H1 (cell line): ENCODE measurements around the gene SLC48A1. TPM values are rescaled to one million over a fixed set of nuclear protein-coding genes. Genes with fewer than 3 reads are reported as not detected.
A peak's percentile ranks its signal among the peaks of the same experiment; 100 is the strongest.

ENCODE experiments used
- CTCF ChIA-PET: fragments of 300-600 bp; sonication (Branson Sonifier 250); formaldehyde crosslinking; loops from one replicate; lab custom pipeline; 2021; ENCODE audit not compliant: partially characterized antibody; lab: Charles Lee
- POLR2A ChIA-PET: fragments of 300-600 bp; sonication (Branson Sonifier 250); formaldehyde crosslinking; loops from one replicate; lab custom pipeline; 2021; ENCODE audit warnings: inconsistent platforms; ENCODE audit not compliant: partially characterized antibody; lab: Charles Lee
- DNase-seq, 2 experiments: peaks; one replicate each; pipeline versions ENCODE4 v3.0.0 to v3.0.0-alpha.2; 2010 to 2022; ENCODE audit warnings: low spot score in 2 of 2, low read depth in 1 of 2, mixed read lengths in 1 of 2
- FAIRE-seq: peaks from 2 replicates; lab custom pipeline; 2011; peaks lifted over from hg19 to GRCh38; lab: Jason Lieb, UNC
- H2AFZ ChIP-seq: 2 replicates; pipeline ENCODE4 v1.8.1; 2012; ENCODE audit warnings: low read length, inconsistent platforms
- H2AK5ac ChIP-seq: 2 replicates; pipeline ENCODE4 v1.6.1; 2013; ENCODE audit warnings: low read depth, low read length
- H2BK120ac ChIP-seq: replicated peaks from 2 replicates; pipeline ENCODE3; 2013; ENCODE audit warnings: low read depth, low read length, inconsistent platforms
- H2BK12ac ChIP-seq: 2 replicates; pipeline ENCODE4 v1.6.1; 2013; ENCODE audit warnings: low read depth, low read length
- H2BK15ac ChIP-seq: 2 replicates; pipeline ENCODE4 v1.6.1; 2013; ENCODE audit warnings: low read length
- H2BK20ac ChIP-seq: 2 replicates; pipeline ENCODE4 v1.6.1; 2013; ENCODE audit warnings: low read length
- H2BK5ac ChIP-seq: 2 replicates; pipeline ENCODE4 v1.6.1; 2013; ENCODE audit warnings: low read depth, low read length
- H3K14ac ChIP-seq: 2 replicates; pipeline ENCODE4 v1.6.1; 2013; ENCODE audit warnings: inconsistent platforms; ENCODE audit not compliant: insufficient read length
- H3K18ac ChIP-seq: 2 replicates; pipeline ENCODE4 v1.6.1; 2013; ENCODE audit warnings: low read length; ENCODE audit errors: extremely low read depth
- H3K23ac ChIP-seq: 2 replicates; pipeline ENCODE4 v1.6.1; 2013; ENCODE audit warnings: inconsistent platforms; ENCODE audit not compliant: insufficient read length
- H3K23me2 ChIP-seq: 2 replicates; pipeline ENCODE4 v1.6.1; 2013; ENCODE audit warnings: low read depth, low read length
- H3K27ac ChIP-seq: 2 replicates; pipeline ENCODE4 v1.6.1; 2011; ENCODE audit warnings: low read depth, low read length, inconsistent platforms
- H3K27me3 ChIP-seq, 4 experiments: replicated peaks in 1 of 4; 1 replicate in 1 of 4; 2 replicates in 3 of 4; pipeline versions ENCODE4 v1.6.1 to v1.8.1; 2011 to 2013; ENCODE audit warnings: low read length in 3 of 4, mild to moderate bottlenecking in 3 of 4, inconsistent platforms in 2 of 4, mixed read lengths in 2 of 4, moderate library complexity in 1 of 4; ENCODE audit not compliant: control insufficient read depth in 3 of 4, insufficient read depth in 3 of 4; ENCODE audit errors: extremely low read depth in 1 of 4
- H3K36me3 ChIP-seq, 4 experiments: 2 replicates each; pipeline versions ENCODE4 v1.6.1 to v1.8.1; 2011 to 2013; ENCODE audit warnings: mild to moderate bottlenecking in 4 of 4, low read length in 3 of 4, moderate library complexity in 2 of 4, control low read depth in 1 of 4, inconsistent platforms in 1 of 4; ENCODE audit not compliant: insufficient read depth in 4 of 4, control insufficient read depth in 2 of 4
- H3K4ac ChIP-seq: replicated peaks from 2 replicates; pipeline ENCODE3; 2013; ENCODE audit warnings: low read length, low read depth, mixed read lengths, inconsistent platforms; ENCODE audit not compliant: insufficient read length
- H3K4me1 ChIP-seq, 4 experiments: replicated peaks in 1 of 4; 1 replicate in 1 of 4; 2 replicates in 3 of 4; pipeline versions ENCODE4 v1.6.1 to v1.8.1; 2011 to 2013; ENCODE audit warnings: low read length in 3 of 4, inconsistent platforms in 2 of 4, mixed read lengths in 1 of 4; ENCODE audit not compliant: insufficient read depth in 4 of 4, control insufficient read depth in 3 of 4
- H3K4me2 ChIP-seq, 2 experiments: 2 replicates each; pipeline versions ENCODE4 v1.6.1 to v1.8.1; 2011 to 2013; ENCODE audit warnings: low read depth in 2 of 2, low read length in 2 of 2, control low read depth in 1 of 2, inconsistent platforms in 1 of 2, mild to moderate bottlenecking in 1 of 2; ENCODE audit not compliant: insufficient read depth in 1 of 2
- H3K4me3 ChIP-seq, 4 experiments: fragments of 200-600, 300-600 bp in 1 of 4; sonication (generic), shearing (Covaris generic), sonication (Bioruptor Twin) in 1 of 4; 2 replicates each; pipeline versions ENCODE4 v1.5.1 to v1.8.1; 2011 to 2016; ENCODE audit warnings: low read length in 4 of 4, low read depth in 3 of 4, control low read depth in 2 of 4, inconsistent platforms in 2 of 4, mild to moderate bottlenecking in 2 of 4, mixed read lengths in 1 of 4, moderate library complexity in 1 of 4; ENCODE audit not compliant: insufficient read depth in 2 of 4; ENCODE audit errors: extremely low read depth in 1 of 4
- H3K56ac ChIP-seq: replicated peaks from 2 replicates; pipeline ENCODE3; 2013; ENCODE audit warnings: low read depth, mild to moderate bottlenecking, mixed read lengths, low read length, inconsistent platforms; ENCODE audit not compliant: insufficient read length
- H3K79me1 ChIP-seq: 2 replicates; pipeline ENCODE4 v1.6.1; 2013; ENCODE audit warnings: low read depth, low read length, control low read depth
- H3K79me2 ChIP-seq, 2 experiments: 2 replicates each; pipeline versions ENCODE4 v1.6.1 to v1.8.1; 2012 to 2013; ENCODE audit warnings: low read length in 2 of 2, mild to moderate bottlenecking in 2 of 2, inconsistent platforms in 1 of 2; ENCODE audit not compliant: insufficient read depth in 2 of 2, control insufficient read depth in 1 of 2
- H3K9ac ChIP-seq, 4 experiments: replicated peaks in 1 of 4; 1 replicate in 1 of 4; 2 replicates in 3 of 4; pipeline versions ENCODE4 v1.6.1 to v1.8.1; 2011 to 2013; ENCODE audit warnings: low read depth in 3 of 4, low read length in 3 of 4, control low read depth in 2 of 4, mild to moderate bottlenecking in 2 of 4, moderate library complexity in 2 of 4, inconsistent platforms in 1 of 4; ENCODE audit errors: extremely low read depth in 1 of 4
- H3K9me3 ChIP-seq, 2 experiments: 2 replicates each; pipeline versions ENCODE4 v1.6.1 to v1.8.1; 2012 to 2013; ENCODE audit warnings: mild to moderate bottlenecking in 2 of 2, moderate library complexity in 2 of 2, control low read depth in 1 of 2, inconsistent platforms in 1 of 2, low read depth in 1 of 2, low read length in 1 of 2, mixed read lengths in 1 of 2; ENCODE audit not compliant: insufficient read depth in 2 of 2
- H4K20me1 ChIP-seq, 2 experiments: replicated peaks in 1 of 2; 2 replicates each; pipeline versions ENCODE3 to v1.8.1; 2011 to 2013; ENCODE audit warnings: inconsistent platforms in 2 of 2, low read length in 2 of 2, mild to moderate bottlenecking in 1 of 2; ENCODE audit not compliant: insufficient read depth in 2 of 2, control insufficient read depth in 1 of 2
- H4K5ac ChIP-seq: 2 replicates; pipeline ENCODE4 v1.6.1; 2013; ENCODE audit warnings: low read length, low read depth, mixed read lengths, inconsistent platforms; ENCODE audit not compliant: insufficient read length
- H4K8ac ChIP-seq: 2 replicates; pipeline ENCODE4 v1.8.0; 2013; ENCODE audit warnings: mild to moderate bottlenecking, moderate library complexity, low read length, inconsistent platforms; ENCODE audit not compliant: insufficient read depth; ENCODE audit errors: extremely low read depth
- H4K91ac ChIP-seq: replicated peaks from 2 replicates; pipeline ENCODE3; 2013; ENCODE audit warnings: low read length, mixed read lengths, inconsistent platforms; ENCODE audit not compliant: insufficient read length
- BCL11A ChIP-seq, 2 experiments: IDR thresholded peaks; one replicate each; pipeline ENCODE4 v1.6.1; 2011; ENCODE audit warnings: low read depth in 2 of 2, low read length in 2 of 2, mild to moderate bottlenecking in 2 of 2
- CBX5 ChIP-seq: fragments of 300-800, 300-1000 bp; sonication (generic); IDR thresholded peaks from 2 replicates; pipeline ENCODE4 v1.7.1; 2016; ENCODE audit warnings: antibody characterized with exemption, low read length, low read depth
- FOSL1 ChIP-seq: IDR thresholded peaks from 2 replicates; pipeline ENCODE4 v1.6.1; 2011; ENCODE audit warnings: mild to moderate bottlenecking, low read depth, low read length, moderate library complexity; ENCODE audit not compliant: insufficient read depth
- JUND ChIP-seq: IDR thresholded peaks from 2 replicates; pipeline ENCODE4 v1.6.1; 2011; ENCODE audit warnings: mild to moderate bottlenecking, improper control_type of control experiment, low read length
- MAFK ChIP-seq: IDR thresholded peaks from 2 replicates; pipeline ENCODE4 v1.6.1; 2012; ENCODE audit warnings: low read depth, mild to moderate bottlenecking, improper control_type of control experiment, low read length
- RAD21 ChIP-seq, 2 experiments: IDR thresholded peaks in 1 of 2; conservative IDR thresholded peaks in 1 of 2; 2 replicates each; pipeline ENCODE4 v1.6.1; 2011; ENCODE audit warnings: low read depth in 2 of 2, low read length in 2 of 2, improper control_type of control experiment in 1 of 2, inconsistent platforms in 1 of 2, mild to moderate bottlenecking in 1 of 2, moderate library complexity in 1 of 2
- RFX5 ChIP-seq: IDR thresholded peaks from 2 replicates; pipeline ENCODE4 v1.6.1; 2011; ENCODE audit warnings: low read depth, low read length, improper control_type of control experiment, borderline replicate concordance
- WGBS, 2 experiments: shearing (Covaris generic) in 1 of 2; methylation state at CpG; one replicate each; pipeline versions ENCODE4 v1.1.6 to v1.1.7; 2013 to 2015; ENCODE audit warnings: low lambda C conversion rate in 2 of 2, mixed read lengths in 2 of 2, inconsistent platforms in 1 of 2, low coverage in 1 of 2, missing lambda C conversion rate in 1 of 2; ENCODE audit not compliant: insufficient replicate concordance in 2 of 2, insufficient coverage in 1 of 2, insufficient read length in 1 of 2; ENCODE audit errors: extremely low coverage in 1 of 2, missing lambda C conversion rate in 1 of 2; 5-methylcytosine and 5-hydroxymethylcytosine counted together
- polyA plus RNA-seq, 7 experiments: library from polyadenylated mRNA; depleted of rRNA in 3 of 7; stranded (reverse) in 5 of 7; unstranded in 2 of 7; fragments of >200 nt in 5 of 7; fragments of 200-250 nt in 2 of 7; gene quantifications; 1 replicate in 5 of 7; 2 replicates in 1 of 7; 4 replicates in 1 of 7; pipeline versions ENCODE4 v1.2.1 to v1.2.3, GENCODE V29; 2011 to 2013; ENCODE audit warnings: missing spikeins in 2 of 7, mixed read lengths in 2 of 7
- total RNA-seq: library from RNA; stranded (reverse); fragmentation: NEBNext Ultra II Directional; extraction: Animal tissue kit (Norgen Biotek cat#: 25700); gene quantifications from 2 replicates; pipeline ENCODE4 v1.2.1, GENCODE V29; 2021

SLC48A1 gene
- total and polyA plus RNA-seq, 2 of the 8 experiments (the other 6 are each of a cell fraction or from before 2014, with no cell fraction given) = 9.5 to 14.1 TPM

- Histone ChIP-seq H2AK5ac (peak overlapping the region; percentile 56; the same call in 1 of the 2 replicates), H3K79me1 (no peaks in the 10 kb centered on the region), H2AFZ (no peak overlapping the region), H2BK15ac (no peak overlapping the region), H3K4ac (no peak overlapping the region), H4K20me1 (no peaks in the 10 kb centered on the region), H3K27ac (no peak overlapping the region), H3K56ac (no peak overlapping the region), H3K23ac (no peak overlapping the region), H3K4me1 (peaks cover 3 to 19% (median 11%) of the 10 kb centered on the region in 4 experiments), H3K4me2 (no peak overlapping the region), H3K79me2 (no peaks in the 10 kb centered on the region), H3K4me3 (no peak overlapping the region), H3K9ac (no peak overlapping the region), H3K27me3 (peaks cover 0 to 2% (median 0%) of the 10 kb centered on the region in 4 experiments; a peak in 1 of 7 replicates), H4K91ac (no peak overlapping the region), H2BK12ac (no peak overlapping the region), H2BK120ac (no peak overlapping the region), H4K5ac (no peak overlapping the region), H3K36me3 (no peaks in the 10 kb centered on the region), H3K23me2 (no peaks in the 10 kb centered on the region), H2BK20ac (no peak overlapping the region), H3K18ac (no peak overlapping the region), H4K8ac (no peak overlapping the region), H3K9me3 (no peaks in the 10 kb centered on the region), H2BK5ac (no peak overlapping the region), H3K14ac (no peak overlapping the region)
- WGBS, 2 experiments = 97% methylated on average over 4 of the region's 4 CpGs; no CpG with 5 or more reads in 1 of the 2 experiments
- CTCF ChIA-PET = interaction anchor here (1.1 to 64.6 kb wide), 7 partner anchors 11 to 122 kb away, joined by 3 to 2442 read pairs (median 14); partner anchors contain the start of genes RAPGEF3 and SLC48A1
- DNase-seq (no peak), FAIRE-seq (no peak)
- POLR2A ChIA-PET = interaction anchor here (0.8 to 1.8 kb wide), 10 partner anchors 9 to 172 kb away, joined by 3 to 7 read pairs (median 4); partner anchors contain the start of genes RPAP3, SLC48A1 and VDR
- TF ChIP-seq MAFK (no peak), CBX5 (no peak), JUND (no peak), RAD21 (IDR thresholded peaks at IDR 0.05 in 1 of 2, conservative IDR thresholded peaks at IDR 0.05 in 1 of 2; ENCODE audit: low read depth in 2 of 2, low read length in 2 of 2) (no peak), BCL11A (IDR thresholded peaks at IDR 0.05; ENCODE audit: low read depth in 2 of 2, low read length in 2 of 2) (no peak), FOSL1 (no peak), RFX5 (no peak)
These were observed 39.9 kb upstream of the SLC48A1 start for GRCh38 chr12:47733142-47733541.
